CD4-positive, alpha-beta T cell treated with Interleukin-1 beta for 1 hour (primary cell): ENCODE measurements around the gene ANKRD7.
"Not testable (repeated sequence)": the region's sequence is repeated elsewhere in the genome, so short reads cannot be mapped to it uniquely, and the experiment has no call there.

Experiments used
- DNase-seq, 2 donors: peaks; one replicate each; pipeline ENCODE4 v3.0.0-alpha.2; 2020 to 2022

ANKRD7 gene

DNA sequence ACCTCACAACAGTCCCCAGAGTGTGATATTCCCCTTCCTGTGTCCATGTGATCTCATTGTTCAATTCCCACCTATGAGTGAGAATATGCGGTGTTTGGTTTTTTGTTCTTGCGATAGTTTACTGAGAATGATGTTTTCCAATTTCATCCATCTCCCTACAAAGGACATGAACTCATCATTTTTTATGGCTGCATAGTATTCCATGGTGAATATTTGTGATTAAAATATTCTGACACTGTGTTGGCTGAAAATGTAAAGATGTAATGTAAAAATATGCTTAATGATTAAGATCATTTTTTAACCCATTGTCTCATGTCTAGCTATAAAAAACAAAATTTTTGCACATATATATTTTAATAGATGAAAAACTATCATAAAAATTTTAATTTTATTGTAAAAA lies 15.8 kb downstream of the ANKRD7 start:
- not testable (repeated sequence) for DNase-seq

DNA sequence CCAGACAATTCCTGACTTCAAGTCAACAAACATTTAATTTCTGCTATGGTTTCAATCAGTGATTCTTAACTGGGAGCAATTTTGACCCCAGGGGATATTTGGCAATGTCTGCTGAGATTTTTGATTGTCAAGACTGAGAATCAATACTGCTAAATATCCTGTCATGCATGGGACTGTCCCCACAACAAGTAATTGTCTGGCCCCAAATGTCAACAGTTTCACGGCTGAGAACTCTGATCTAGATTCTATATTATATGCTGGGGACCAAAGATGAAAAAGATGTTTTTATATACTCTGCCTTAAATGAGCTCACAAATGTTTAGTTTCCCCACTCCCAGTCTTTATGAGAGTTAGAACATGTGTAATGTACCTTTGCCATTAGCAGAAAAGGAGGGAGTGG lies 19.2 kb downstream of the ANKRD7 start:
- no peak for DNase-seq

GRCh38 chr7:118245267-118246040 lies 20.9 kb downstream of the ANKRD7 start:
- no peak for DNase-seq

DNA sequence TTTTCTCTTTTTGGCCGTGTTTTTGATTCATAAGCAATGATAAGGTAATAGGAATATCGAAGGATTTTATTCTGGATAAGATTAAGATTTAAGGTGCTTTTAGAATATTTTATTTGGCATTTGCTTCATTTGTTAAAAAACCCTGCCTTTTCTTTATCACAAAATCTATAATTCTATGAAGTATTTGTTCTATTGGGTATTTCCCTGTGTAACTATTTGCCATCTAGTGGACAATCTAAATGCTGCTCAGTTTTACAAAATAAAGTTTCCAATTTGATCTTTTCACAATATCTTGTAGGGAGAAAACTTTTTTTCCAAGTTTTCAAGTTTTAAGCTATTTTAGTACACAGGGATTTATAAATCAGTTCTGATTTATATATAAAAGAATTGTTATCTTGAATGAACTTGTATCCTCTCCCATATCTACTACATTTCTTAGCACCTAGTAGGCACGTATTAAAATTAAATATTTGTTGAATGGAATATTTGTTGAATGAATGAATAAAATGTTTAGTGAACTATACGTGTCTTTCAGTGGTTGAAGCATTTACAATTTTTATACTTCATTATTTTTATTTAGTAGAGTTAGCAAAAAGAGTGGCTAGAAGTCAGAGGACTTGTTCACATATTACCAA lies 26.5 kb downstream of the ANKRD7 start:
- no peak for DNase-seq

GRCh38 chr7:118252087-118252486 lies 27.6 kb downstream of the ANKRD7 start:
- DNase-seq = no peak

DNA sequence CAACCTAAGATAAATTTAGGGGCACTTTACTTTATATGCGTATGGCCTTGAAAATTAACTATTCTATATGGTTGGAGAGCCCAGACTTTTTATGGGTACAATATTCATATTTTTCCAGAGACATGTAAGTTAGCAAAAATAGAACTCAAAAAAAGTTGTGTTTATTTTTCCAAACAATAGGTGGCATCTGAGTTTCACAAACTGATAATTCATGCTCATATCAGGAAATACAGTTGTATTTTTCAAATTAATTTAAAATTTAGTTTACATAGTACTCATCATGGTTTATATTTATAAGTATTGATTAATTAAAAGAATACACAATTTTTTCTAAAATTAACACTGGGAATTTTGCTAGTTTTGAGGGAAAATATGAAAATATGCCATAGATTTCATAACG lies 34.6 kb downstream of the ANKRD7 start:
- no peak for DNase-seq

- no peak for DNase-seq
Observed at GRCh38 chr7:118264836-118265235, 40.3 kb downstream of the ANKRD7 start.

GRCh38 chr7:118280319-118281012 lies 56.0 kb downstream of the ANKRD7 start:
- DNase-seq = no peak

GRCh38 chr7:118281196-118281595 lies 56.7 kb downstream of the ANKRD7 start:
- DNase-seq = no peak

GRCh38 chr7:118285358-118285757 lies 60.9 kb downstream of the ANKRD7 start:
- no peak for DNase-seq

DNA sequence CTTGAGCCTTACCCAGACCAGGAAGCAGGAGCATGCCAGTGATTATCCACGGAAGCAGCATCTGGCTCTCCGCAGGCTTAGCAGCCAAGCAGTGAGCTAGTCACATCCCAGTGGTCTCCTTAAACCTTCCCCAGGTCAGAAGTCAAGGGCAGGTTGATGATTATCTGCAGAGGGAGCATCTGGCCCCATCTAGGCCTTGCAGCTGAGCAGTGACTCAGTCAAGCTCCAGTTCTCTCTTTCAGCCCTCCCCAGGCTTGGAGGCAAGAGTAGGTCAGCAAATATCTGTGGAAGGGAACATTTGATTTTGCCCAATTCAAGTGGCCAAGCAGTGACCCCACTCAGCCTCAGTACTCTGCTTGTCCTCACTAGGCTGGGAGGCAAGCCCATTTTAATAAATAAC lies 61.6 kb downstream of the ANKRD7 start:
- DNase-seq = no peak

- peak in 1 of 2 donors; percentile 14 for DNase-seq
Observed at GRCh38 chr7:118288098-118288497, 63.6 kb downstream of the ANKRD7 start.

GRCh38 chr7:118289476-118289875 lies 65.0 kb downstream of the ANKRD7 start:
- no peak for DNase-seq
